SU-DHL-6 (cell line): ENCODE measurements around the gene BAZ2A.

Experiments used
- H2AFZ ChIP-seq: fragments of 200-600 bp; sonication (generic); 2 replicates; pipeline ENCODE4 v1.6.1; 2014; ENCODE audit warnings: low read depth, mild to moderate bottlenecking, moderate library complexity, mixed read lengths, antibody characterized with exemption, low read length; ENCODE audit not compliant: severe bottlenecking
- H3F3A ChIP-seq: fragments of 200-600 bp; shearing (Covaris generic); 2 replicates; pipeline ENCODE4 v1.6.0; 2016; ENCODE audit warnings: antibody characterized with exemption, mild to moderate bottlenecking; ENCODE audit not compliant: insufficient read depth
- H3K27ac ChIP-seq: fragments of 200-600 bp; sonication (generic); 2 replicates; pipeline ENCODE4 v1.5.1; 2016; ENCODE audit warnings: low read depth, mild to moderate bottlenecking, low read length, moderate library complexity, mixed read lengths
- H3K27me3 ChIP-seq: fragments of 200-600 bp; sonication (generic), shearing (Covaris generic); 2 replicates; pipeline ENCODE4 v1.6.0; 2014; ENCODE audit warnings: mild to moderate bottlenecking, low read length
- H3K36me3 ChIP-seq: fragments of 200-600 bp; sonication (generic); 2 replicates; pipeline ENCODE4 v1.6.1; 2014; ENCODE audit warnings: mild to moderate bottlenecking, low read length, mixed read lengths
- H3K4me2 ChIP-seq: fragments of 300-600, 200-600 bp; shearing (Covaris generic), sonication (generic); 2 replicates; pipeline ENCODE4 v1.6.0; 2014; ENCODE audit warnings: low read length, low read depth, mild to moderate bottlenecking; ENCODE audit not compliant: poor library complexity, severe bottlenecking
- H3K4me3 ChIP-seq: fragments of 200-600 bp; sonication (generic); 2 replicates; pipeline ENCODE4 v1.5.1; 2014; ENCODE audit warnings: antibody characterized with exemption, low read length, mild to moderate bottlenecking, mixed read lengths; ENCODE audit not compliant: insufficient read depth, poor library complexity, severe bottlenecking
- H3K79me2 ChIP-seq: fragments of 200-600 bp; sonication (generic); 2 replicates; pipeline ENCODE4 v1.6.1; 2014; ENCODE audit warnings: mild to moderate bottlenecking, low read length, moderate library complexity; ENCODE audit not compliant: insufficient read depth
- H3K9ac ChIP-seq: fragments of 200-600 bp; sonication (generic); 2 replicates; pipeline ENCODE4 v1.7.0; 2014; ENCODE audit warnings: mild to moderate bottlenecking, low read length
- H3K9me2 ChIP-seq: fragments of 200-600 bp; sonication (generic); replicated peaks from 2 replicates; pipeline ENCODE4 v1.6.1; 2014; ENCODE audit warnings: low read length; ENCODE audit not compliant: insufficient read depth
- H3K9me3 ChIP-seq: fragments of 200-600 bp; sonication (generic); 2 replicates; pipeline ENCODE4 v1.6.1; 2014; ENCODE audit warnings: low read length, mixed read lengths; ENCODE audit not compliant: insufficient read depth
- H4K20me1 ChIP-seq: fragments of 200-600 bp; sonication (generic); 2 replicates; pipeline ENCODE4 v1.6.1; 2014; ENCODE audit warnings: low read depth, mild to moderate bottlenecking, antibody characterized with exemption, low read length, moderate library complexity, mixed read lengths
- CTCF ChIP-seq: fragments of 200-600 bp; sonication (generic); IDR thresholded peaks from one replicate; pipeline ENCODE4 v1.5.1; 2017; ENCODE audit warnings: antibody characterized with exemption, mild to moderate bottlenecking, low read length, moderate library complexity; ENCODE audit not compliant: insufficient read depth, poor library complexity, severe bottlenecking
- EZH2phosphoT487 ChIP-seq: fragments of 200-600 bp; sonication (generic), shearing (Covaris generic); conservative IDR thresholded peaks from 2 replicates; pipeline ENCODE4 v1.6.1; 2018; ENCODE audit warnings: mild to moderate bottlenecking, antibody characterized with exemption, low read length, moderate library complexity, mixed read lengths

BAZ2A gene

GRCh38 chr12:56589783-56590182, 40.3 kb downstream of the BAZ2A start:
- H3K36me3 ChIP-seq: no peaks in the 10 kb centered on the region
- no peaks in the 10 kb centered on the region for H3K79me2 ChIP-seq
- H3K27me3 ChIP-seq: no peaks in the 10 kb centered on the region
- no peak overlapping the region for H3K4me2 ChIP-seq
- TF ChIP-seq EZH2phosphoT487 (no peak), CTCF (no peak)
- no peak overlapping the region for H2AFZ ChIP-seq
- H3K27ac ChIP-seq: no peak overlapping the region
- H3K9me2 ChIP-seq: no peaks in the 10 kb centered on the region
- no peaks in the 10 kb centered on the region for H3F3A ChIP-seq
- H3K9me3 ChIP-seq: no peaks in the 10 kb centered on the region
- H4K20me1 ChIP-seq: no peaks in the 10 kb centered on the region
- H3K9ac ChIP-seq: no peak overlapping the region
- H3K4me3 ChIP-seq: no peak overlapping the region

GRCh38 chr12:56585098-56585497, 45.0 kb downstream of the BAZ2A start:
- Histone ChIP-seq H2AFZ (no peak overlapping the region), H3K27ac (no peak overlapping the region), H3K79me2 (no peaks in the 10 kb centered on the region), H3K9me2 (no peaks in the 10 kb centered on the region), H3K4me2 (no peak overlapping the region), H3K4me3 (no peak overlapping the region), H3F3A (no peaks in the 10 kb centered on the region), H4K20me1 (no peaks in the 10 kb centered on the region), H3K27me3 (no peaks in the 10 kb centered on the region), H3K36me3 (no peaks in the 10 kb centered on the region), H3K9ac (no peak overlapping the region), H3K9me3 (no peaks in the 10 kb centered on the region)
- TF ChIP-seq EZH2phosphoT487 (no peak), CTCF (no peak)

GRCh38 chr12:56581418-56582145, 48.5 kb downstream of the BAZ2A start:
- TF ChIP-seq CTCF (no peak), EZH2phosphoT487 (no peak)
- Histone ChIP-seq H3K9me2 (no peaks in the 10 kb centered on the region), H3K9me3 (no peaks in the 10 kb centered on the region), H3K27me3 (no peaks in the 10 kb centered on the region), H3K79me2 (no peaks in the 10 kb centered on the region), H3K4me3 (no peak overlapping the region), H4K20me1 (no peaks in the 10 kb centered on the region), H2AFZ (no peak overlapping the region), H3K9ac (no peak overlapping the region), H3K27ac (no peak overlapping the region), H3F3A (no peaks in the 10 kb centered on the region), H3K4me2 (no peak overlapping the region), H3K36me3 (no peaks in the 10 kb centered on the region)
